Measurements from ENCODE around the gene RFWD3.

DNA sequence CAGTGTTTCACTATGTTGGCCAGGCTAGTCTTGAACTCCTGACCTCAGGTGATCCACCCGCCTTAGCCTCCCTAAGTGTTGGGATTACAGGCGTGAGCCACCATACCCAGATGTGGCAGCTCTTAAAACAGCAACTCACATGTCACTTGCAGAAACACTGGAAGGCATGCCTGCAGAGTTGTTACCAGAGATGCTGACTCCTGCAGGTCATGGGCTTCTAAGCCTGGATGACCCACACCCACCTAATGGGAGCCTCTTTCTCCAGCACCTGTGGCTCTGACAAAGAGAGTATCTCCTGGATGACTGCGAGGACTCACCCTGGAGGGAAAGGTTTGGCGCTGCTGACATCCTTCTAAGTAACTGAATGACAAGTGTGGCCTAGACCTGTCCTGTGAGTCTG is 11.2 kb upstream of the RFWD3 start:
- TF ChIP-seq EZH2 (IDR thresholded peaks at IDR 0.05; ENCODE audit: low read length, missing control alignments): no peak
- TF ChIP-seq, protein P1, sequence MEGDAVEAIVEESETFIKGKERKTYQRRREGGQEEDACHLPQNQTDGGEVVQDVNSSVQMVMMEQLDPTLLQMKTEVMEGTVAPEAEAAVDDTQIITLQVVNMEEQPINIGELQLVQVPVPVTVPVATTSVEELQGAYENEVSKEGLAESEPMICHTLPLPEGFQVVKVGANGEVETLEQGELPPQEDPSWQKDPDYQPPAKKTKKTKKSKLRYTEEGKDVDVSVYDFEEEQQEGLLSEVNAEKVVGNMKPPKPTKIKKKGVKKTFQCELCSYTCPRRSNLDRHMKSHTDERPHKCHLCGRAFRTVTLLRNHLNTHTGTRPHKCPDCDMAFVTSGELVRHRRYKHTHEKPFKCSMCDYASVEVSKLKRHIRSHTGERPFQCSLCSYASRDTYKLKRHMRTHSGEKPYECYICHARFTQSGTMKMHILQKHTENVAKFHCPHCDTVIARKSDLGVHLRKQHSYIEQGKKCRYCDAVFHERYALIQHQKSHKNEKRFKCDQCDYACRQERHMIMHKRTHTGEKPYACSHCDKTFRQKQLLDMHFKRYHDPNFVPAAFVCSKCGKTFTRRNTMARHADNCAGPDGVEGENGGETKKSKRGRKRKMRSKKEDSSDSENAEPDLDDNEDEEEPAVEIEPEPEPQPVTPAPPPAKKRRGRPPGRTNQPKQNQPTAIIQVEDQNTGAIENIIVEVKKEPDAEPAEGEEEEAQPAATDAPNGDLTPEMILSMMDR (conservative IDR thresholded peaks at IDR 0.05 in 1 of 2, IDR thresholded peaks at IDR 0.05 in 1 of 2; ENCODE audit: low read depth in 1 of 2, low read length in 2 of 2): no peak
